BJ (cell line): ENCODE data around the gene ACAD9. TPM values are rescaled to one million over a fixed set of nuclear protein-coding genes. Genes with fewer than 3 reads are reported as not detected.
"Not testable (repeated sequence)": the region's sequence is repeated elsewhere in the genome, so short reads cannot be mapped to it uniquely, and the experiment has no call there.

Source experiments
- CTCF ChIA-PET: fragments of 350-600 bp; formaldehyde crosslinking; extraction: SDS; loops from one replicate; lab custom pipeline; 2021; ENCODE audit warnings: antibody characterized with exemption, inconsistent platforms; lab: Yijun Ruan, JAX
- POLR2A ChIA-PET: fragments of 300-600 bp; sonication (Branson Sonifier 250); formaldehyde crosslinking; extraction: SDS; loops from one replicate; lab custom pipeline; 2021; ENCODE audit warnings: antibody characterized with exemption; lab: Charles Lee
- DNase-seq: peaks from one replicate; pipeline ENCODE4 v3.0.0-alpha.2; 2011; ENCODE audit warnings: low read depth
- H3K27me3 ChIP-seq: 2 replicates; pipeline ENCODE4 v1.6.0; 2011; ENCODE audit warnings: low read length; ENCODE audit not compliant: control insufficient read depth, insufficient read depth
- H3K36me3 ChIP-seq: 2 replicates; pipeline ENCODE4 v1.5.1; 2011; ENCODE audit warnings: low read length; ENCODE audit not compliant: control insufficient read depth, insufficient read depth
- H3K4me3 ChIP-seq: 2 replicates; pipeline ENCODE4 v1.5.1; 2011; ENCODE audit warnings: low read depth, mild to moderate bottlenecking, control low read depth, low read length
- polyA plus RNA-seq: library from polyadenylated mRNA; depleted of rRNA; stranded (reverse); fragments of >200 nt; gene quantifications from 2 replicates; pipeline ENCODE4 v1.2.3, GENCODE V29; 2011
- TF ChIP-seq, protein P1 (sequence below): IDR thresholded peaks from 2 replicates; pipeline ENCODE4 v1.5.1; 2011; ENCODE audit warnings: low read depth, mild to moderate bottlenecking, control low read depth, inconsistent platforms, low read length, moderate library complexity; ENCODE audit not compliant: insufficient read depth

ACAD9 gene
- polyA plus RNA-seq, 1 experiment = 48.5 TPM

DNA sequence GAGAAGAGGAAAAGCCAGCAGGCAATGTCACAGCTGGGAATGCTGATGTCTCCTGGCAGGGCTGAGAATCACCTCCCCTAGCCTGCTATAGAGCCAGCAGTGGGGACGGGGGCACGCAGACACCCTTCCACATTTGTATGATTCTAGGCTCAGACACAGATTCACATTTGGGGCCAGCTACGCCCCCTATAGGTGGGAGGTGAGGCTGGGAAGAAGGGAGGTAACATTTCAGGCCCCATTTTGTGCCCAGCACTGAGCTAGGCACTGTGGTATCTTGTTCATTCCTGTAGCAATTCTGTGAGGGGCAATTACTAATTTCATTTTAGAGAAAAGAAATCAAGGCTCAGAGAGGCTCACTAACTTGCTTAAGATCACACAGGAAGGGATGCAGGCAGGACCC is 15.9 kb upstream of the ACAD9 start:
- Histone ChIP-seq H3K4me3 (no peak overlapping the region), H3K36me3 (no peaks in the 10 kb centered on the region), H3K27me3 (no peaks in the 10 kb centered on the region)
- TF ChIP-seq, protein P1, sequence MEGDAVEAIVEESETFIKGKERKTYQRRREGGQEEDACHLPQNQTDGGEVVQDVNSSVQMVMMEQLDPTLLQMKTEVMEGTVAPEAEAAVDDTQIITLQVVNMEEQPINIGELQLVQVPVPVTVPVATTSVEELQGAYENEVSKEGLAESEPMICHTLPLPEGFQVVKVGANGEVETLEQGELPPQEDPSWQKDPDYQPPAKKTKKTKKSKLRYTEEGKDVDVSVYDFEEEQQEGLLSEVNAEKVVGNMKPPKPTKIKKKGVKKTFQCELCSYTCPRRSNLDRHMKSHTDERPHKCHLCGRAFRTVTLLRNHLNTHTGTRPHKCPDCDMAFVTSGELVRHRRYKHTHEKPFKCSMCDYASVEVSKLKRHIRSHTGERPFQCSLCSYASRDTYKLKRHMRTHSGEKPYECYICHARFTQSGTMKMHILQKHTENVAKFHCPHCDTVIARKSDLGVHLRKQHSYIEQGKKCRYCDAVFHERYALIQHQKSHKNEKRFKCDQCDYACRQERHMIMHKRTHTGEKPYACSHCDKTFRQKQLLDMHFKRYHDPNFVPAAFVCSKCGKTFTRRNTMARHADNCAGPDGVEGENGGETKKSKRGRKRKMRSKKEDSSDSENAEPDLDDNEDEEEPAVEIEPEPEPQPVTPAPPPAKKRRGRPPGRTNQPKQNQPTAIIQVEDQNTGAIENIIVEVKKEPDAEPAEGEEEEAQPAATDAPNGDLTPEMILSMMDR = peak; percentile 29
- ChIA-PET CTCF (interaction anchor here (0.8 to 1.3 kb wide), 4 partner anchors 12 to 21 kb away, joined by 3 to 4 read pairs (median 4); no protein-coding TSS in a partner anchor), POLR2A (no interaction called here)
- no peak for DNase-seq

DNA sequence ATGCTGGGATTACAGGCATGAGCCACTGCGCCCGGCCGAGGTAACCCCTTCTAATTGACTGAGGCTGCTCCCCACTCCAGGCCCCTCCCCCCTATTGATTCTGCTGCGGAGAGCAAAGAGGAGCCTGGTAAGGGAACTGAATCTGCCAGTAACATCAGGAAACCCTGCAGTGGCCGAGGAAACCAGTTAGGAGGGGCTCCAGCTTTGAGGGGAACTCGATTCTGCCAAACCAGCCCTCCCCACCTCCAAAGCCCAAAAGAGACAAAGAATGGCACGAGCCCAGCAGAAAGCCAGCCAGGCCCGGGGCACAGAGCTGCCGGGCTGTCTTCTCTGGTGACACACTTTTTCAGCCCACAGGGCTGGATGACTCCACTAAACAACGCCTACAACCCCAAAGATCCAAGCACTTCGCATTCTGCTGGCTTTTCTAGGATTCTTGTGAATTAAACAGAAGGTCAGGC is 15.0 kb upstream of the ACAD9 start:
- no peak for DNase-seq
- POLR2A ChIA-PET = no interaction called here
- TF ChIP-seq, protein P1 = no peak
- Histone ChIP-seq H3K4me3 (no peak overlapping the region), H3K36me3 (no peaks in the 10 kb centered on the region), H3K27me3 (no peaks in the 10 kb centered on the region)
- CTCF ChIA-PET = interaction anchor here (1.6 kb wide), 1 partner anchor 19 kb away, joined by 3 read pairs; no protein-coding TSS in a partner anchor

DNA sequence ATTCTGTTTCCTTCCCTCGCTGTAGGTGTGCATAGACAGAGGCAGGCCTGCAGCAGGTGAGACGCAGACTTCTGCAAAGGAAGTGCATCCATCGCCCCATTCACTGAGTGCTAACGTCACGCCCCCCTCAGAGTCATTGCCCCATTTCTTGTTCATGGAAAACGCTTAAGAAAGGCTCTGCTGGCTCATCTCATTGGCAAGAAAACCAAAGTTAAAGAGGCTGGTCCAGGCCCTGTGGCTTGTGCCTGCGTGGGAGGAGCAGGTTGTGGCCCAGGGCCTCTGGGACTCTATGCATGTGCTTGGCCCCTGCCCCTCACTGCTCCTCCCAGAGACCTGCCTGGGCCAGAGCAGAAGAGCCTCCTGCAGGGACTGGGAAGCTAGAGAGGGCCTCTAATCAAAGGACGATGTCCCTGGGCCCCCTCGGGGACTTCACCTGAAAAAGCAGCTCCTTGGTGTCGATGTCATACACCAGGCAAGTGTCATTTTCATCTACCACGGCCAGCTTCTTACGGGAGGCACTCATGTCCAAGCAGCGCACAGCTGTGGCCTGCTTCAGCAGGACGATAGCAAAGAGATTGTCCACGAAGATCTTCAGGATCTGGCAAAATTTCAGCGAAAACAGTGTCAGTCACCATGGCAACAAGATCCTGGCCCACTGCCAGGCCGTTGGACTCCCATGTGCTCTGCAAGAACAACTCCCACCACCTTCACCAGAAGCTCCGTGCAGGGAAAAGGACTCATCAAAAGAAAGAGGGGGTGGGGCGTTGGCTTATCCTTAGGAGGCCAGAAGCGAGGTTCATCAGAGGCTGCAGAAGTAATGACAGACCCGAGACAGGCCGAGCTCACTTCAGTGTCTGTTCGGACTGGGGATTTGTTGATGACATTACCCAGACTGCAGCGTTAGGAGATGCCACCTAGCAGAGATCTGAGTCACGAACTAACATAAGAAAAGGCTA is 14.3 kb upstream of the ACAD9 start:
- POLR2A ChIA-PET, DNase-seq: not testable (repeated sequence)

DNA sequence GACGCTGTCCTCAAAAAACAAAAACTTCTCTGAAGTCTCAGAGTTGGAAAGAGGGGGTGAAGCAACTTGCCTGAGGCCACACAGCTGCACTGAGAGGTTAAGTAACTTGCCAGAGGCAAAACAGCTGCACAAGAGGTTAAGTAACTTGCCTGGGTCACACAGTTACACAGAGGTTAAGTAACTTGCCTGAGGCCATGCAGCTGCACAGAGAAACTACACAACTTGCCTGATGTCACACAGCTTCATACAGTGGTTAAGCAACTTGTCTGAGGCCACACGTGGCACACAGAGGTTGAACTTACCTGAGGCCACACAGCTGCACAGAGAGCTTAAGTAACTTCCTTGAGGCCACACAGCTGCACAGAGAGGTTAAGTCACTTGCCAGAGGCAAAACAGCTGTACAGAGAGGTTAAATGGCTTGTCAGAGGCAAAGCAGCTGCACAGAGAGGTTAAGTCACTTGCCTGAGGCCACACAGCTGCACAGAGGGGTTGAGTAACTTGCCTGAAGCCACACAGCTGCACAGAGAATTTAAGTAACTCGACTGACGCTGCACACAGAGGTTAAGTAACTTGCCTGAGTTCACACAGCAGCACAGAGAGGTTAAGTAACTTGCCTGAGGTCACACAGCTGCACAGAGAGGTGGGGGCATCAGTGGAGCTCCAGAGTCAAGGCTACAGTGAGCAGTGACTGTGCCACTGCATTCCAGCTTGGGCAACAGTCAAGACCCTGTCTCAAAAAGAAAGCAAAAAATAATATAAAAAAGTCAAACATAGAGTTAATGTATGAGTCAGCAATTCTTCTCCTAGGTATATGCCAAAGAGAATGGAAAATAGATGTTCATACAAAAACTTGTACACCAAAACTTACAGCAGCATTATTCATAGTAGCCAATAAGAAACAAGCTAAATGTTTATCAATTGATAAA is 12.0 kb upstream of the ACAD9 start:
- TF ChIP-seq, protein P1 = no peak
- no peaks in the 10 kb centered on the region for H3K27me3 ChIP-seq
- H3K36me3 ChIP-seq = no peaks in the 10 kb centered on the region
- ChIA-PET CTCF (interaction anchor here (0.7 to 2.5 kb wide), 3 partner anchors 9 to 250 kb away, joined by 3 to 11 read pairs (median 4); no protein-coding TSS in a partner anchor), POLR2A (no interaction called here)
- H3K4me3 ChIP-seq = no peak overlapping the region
- DNase-seq = no peak

More for the DNA sequence above, 14.3 kb upstream of the ACAD9 start:
- CTCF ChIA-PET = interaction anchor here (1.6 to 2.5 kb wide), 2 partner anchors 11 to 20 kb away, joined by 3 to 11 read pairs; no protein-coding TSS in a partner anchor
- H3K27me3 ChIP-seq, H3K36me3 ChIP-seq, H3K4me3 ChIP-seq: not testable (repeated sequence)

DNA sequence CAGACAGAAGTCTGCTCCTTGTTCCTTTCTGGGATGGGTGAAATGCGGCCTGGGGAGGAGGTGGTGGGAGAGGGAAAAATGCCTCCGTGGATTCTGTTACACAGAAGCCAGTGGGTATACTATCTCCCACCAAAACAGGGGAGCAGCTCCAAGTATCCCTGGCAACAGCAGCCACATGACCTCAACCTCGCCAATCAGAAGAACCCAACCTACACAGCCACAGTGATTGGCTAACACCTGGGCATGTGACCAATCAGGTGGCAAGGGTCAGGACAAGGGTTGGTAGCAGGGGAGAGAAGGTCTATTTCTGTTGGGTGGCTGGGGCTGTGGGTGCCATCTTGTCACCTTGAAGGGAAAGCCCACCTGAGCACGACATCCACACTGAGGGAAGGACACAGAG is 9.1 kb upstream of the ACAD9 start:
- CTCF ChIA-PET = no interaction called here

More for the DNA sequence above, 9.1 kb upstream of the ACAD9 start:
- H3K4me3 ChIP-seq = no peak overlapping the region
- no peaks in the 10 kb centered on the region for H3K27me3 ChIP-seq
- POLR2A ChIA-PET = no interaction called here
- no peaks in the 10 kb centered on the region for H3K36me3 ChIP-seq
- TF ChIP-seq, protein P1 = no peak
- DNase-seq = no peak
